Measurements from ENCODE around the gene SLC30A3.

Gene SLC30A3

DNA sequence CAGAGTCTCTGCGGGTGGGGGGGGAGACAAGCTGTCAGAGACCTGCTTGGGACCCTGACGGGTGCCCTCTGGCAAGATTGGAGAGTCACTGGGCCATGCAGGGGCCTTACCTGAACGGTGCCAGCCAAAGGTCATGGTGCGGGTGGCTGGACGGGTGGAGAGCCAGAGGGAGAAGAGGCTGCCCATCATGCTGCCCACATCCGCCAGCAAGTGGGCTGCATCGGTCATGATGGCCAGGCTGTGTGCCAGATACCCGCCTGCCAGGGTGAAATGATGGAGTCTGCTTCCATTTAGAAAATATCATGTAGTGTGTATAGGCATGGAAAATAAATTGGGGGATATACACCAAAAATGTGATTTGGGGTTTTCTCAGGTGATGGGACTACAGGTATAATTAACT is 4.8 kb downstream of the SLC30A3 start:
- DNase-seq (ENCODE audit: low spot score): no peak

DNA sequence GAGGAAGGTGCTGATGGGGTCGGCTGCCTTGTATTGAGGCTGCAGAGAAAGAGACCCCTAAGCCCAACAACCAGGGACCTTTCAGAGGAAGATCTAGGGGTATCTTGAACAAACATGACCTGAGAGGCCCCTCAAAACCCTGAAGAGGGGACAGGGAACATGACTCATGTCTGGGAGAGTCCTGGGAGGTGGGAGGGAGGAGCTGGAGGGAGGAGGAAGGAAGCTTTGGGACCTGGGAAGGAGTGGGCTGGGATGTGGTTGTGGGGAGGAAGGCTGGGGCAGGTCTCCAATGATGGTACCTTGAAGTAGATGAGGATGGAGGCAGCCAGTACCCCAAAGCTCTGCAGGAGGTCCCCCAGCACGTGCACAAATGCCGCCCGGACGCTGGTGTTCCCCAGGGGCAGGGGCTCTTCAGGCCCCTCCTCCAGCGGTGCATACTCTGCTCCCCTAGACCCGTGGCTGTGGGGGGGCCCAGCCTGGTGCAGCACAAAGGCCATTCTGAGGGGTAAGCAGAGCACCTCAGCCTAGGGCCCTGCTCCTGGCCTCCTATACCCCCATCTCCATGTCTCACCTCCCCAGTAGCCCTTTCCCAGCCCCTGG is 5.9 kb downstream of the SLC30A3 start:
- DNase-seq (ENCODE audit: low spot score): no peak

DNA sequence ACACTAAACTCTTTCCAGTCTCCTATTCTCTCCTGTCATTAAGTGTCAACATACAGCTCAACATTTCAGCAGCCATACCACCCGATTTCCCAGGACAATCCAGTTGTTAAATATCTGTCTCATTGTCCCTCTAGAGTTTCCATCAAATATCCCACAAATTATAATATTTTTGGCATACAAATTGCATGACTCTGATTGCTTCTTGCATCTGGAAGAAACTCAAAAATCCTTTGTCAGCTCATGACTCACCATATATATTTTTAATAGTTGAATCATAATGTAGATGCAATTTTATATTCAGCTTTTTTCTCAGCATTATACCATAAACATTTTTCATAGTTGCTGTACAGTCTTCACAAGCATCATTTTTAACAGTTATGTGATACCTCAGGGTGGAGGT is 7.2 kb downstream of the SLC30A3 start:
- DNase-seq (ENCODE audit: low spot score): no peak

- DNase-seq (ENCODE audit: low spot score): no peak
Measured at GRCh38 chr2:27255187-27255586, 7.7 kb downstream of the SLC30A3 start.

GRCh38 chr2:27251766-27252165 is 11.1 kb downstream of the SLC30A3 start:
- no peak for DNase-seq (ENCODE audit: low spot score)

DNA sequence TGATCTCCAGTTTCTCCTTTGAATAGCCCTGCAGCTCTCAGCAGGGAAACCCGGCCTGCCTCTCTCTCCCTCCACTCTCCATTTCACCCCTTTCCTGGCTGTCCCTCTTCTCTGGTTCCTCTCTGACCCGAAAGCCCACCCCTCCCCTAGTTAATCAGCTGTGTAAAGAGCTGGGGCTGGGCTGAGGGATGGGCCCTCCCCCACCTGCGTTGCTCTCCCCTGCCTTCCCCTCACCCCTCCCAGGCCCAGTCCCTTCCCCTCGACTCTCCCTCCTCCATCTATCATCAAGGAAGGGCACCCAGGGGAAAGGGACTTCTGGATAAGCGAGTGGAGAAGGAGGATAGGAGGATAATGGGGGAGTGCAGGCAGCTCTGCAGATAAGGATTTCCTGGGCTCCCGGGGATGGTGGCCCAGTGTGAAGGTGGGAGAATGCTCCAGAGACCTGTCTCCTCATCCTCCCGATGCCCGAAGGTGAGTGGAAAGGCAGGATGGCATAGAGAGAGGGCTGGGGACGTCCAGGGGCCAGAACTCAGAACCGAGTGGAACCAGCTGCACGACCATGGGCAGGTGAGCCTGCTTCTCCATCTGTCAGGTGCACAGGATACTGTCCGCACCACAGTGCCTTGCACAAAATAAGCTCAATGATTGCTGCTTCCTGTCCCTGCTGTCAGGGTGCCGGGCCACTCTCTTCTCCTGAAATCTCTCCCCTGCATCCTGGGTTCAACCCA is 12.0 kb downstream of the SLC30A3 start:
- no peak for DNase-seq (ENCODE audit: low spot score)

DNA sequence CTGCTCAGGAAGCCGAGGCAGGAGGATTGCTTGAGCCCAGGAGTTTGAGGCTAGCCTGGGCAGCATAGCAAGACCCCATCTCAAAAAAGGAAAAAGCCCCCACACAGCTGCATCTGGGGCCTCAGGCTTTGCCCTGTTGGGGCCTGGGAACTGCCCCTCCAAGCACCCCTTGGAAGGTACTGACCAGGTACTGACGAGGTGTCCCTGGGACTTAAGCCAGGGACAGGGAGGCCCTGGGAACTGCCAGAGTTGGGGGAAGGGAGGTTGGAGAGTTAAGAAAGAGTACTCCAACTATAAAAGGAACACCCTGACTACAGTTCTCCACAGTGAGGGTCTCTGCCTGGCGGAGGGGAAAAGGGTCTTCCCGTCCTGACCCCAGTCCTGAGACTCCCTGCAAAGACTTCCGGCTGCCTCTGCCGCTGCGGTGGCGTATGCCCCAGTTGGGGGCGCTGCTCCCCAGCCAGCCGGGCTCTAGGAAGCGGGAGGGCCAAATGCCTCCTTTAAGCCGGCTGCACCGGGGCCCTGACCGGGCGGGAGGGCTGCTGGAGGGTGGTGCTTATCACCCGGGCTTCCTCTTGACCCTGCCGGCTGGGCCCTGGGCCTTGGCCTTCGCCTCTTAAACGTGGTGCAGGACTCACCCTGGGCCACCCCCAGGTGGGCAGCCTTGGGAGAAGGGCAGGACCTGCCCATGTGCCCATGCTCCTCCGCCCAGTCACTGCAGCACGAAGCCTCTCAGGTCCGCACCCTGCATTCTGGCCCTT is 12.8 kb downstream of the SLC30A3 start:
- peak; percentile 64 for DNase-seq (ENCODE audit: low spot score)

GRCh38 chr2:27249159-27249890 is 13.5 kb downstream of the SLC30A3 start:
- no peak for DNase-seq (ENCODE audit: low spot score)

DNA sequence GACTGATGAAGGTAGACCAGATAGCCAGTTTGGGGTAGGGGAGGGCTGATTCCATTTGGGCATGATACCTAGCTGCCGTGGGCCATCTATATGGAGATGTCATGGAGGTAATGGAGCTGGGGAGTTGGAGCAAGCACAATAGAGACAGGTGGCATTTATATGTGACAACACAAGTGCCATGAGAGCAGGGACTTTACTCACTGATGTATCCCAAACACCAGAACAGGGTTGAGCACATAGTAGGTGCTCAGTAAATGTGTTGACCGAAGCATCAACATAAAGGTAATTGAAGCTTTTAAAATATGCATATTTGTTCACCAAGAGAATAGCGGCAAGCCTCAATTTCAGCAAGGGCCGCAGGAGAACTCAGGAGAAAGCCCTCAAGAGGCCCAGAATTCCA is 15.0 kb downstream of the SLC30A3 start:
- no peak for DNase-seq (ENCODE audit: low spot score)

- no peak for DNase-seq (ENCODE audit: low spot score)
Measured at GRCh38 chr2:27245626-27246025, 17.2 kb downstream of the SLC30A3 start.

- DNase-seq (ENCODE audit: low spot score): no peak
Measured at GRCh38 chr2:27245116-27245515, 17.7 kb downstream of the SLC30A3 start.

DNA sequence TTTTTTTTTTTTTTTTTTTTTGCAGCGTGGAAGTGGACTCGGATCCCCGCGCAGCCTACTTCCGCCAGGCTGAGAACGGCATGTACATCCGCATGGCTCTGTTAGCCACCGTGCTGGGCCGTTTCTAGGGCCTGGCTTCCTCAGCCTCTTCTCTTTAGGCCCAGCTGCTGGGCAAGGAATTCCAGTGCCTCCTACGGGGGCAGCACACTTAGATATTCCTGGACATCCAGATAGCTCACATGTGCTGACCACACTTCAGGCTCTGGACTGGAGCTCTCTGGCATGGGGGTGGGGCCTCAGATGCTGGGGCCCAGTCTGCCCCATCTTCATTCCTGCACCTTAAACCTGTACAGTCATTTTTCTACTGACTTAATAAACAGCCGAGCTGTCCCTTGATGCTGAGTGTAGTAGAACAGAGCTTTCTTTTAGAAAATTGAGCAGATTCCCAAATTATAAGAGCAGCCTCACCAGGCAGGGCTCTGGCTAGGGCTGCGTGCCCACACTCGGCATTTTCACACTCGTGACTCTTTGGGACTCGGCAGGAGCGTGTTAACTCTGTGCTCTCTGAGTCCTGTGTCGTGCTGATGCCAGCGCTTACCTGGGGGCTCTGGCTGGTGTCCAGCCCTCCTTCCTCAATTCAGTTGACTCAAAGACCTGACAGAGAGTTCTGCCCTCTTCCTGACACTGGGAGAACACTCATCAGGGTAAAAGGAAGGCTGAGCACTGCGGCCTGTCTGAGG is 19.3 kb downstream of the SLC30A3 start:
- no peak for DNase-seq (ENCODE audit: low spot score)

DNA sequence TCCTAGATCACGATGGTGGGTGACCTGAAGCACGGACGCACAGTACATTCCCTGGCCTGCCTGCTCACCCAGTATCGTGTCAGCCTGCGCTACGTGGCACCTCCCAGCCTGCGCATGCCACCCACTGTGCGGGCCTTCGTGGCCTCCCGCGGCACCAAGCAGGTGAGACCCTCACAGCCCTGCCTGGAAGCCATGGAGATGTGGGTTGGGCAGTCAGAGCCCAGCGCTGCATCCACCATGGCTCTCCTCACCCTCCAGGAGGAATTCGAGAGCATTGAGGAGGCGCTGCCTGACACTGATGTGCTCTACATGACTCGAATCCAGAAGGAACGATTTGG is 20.3 kb downstream of the SLC30A3 start:
- DNase-seq (ENCODE audit: low spot score): no peak

DNA sequence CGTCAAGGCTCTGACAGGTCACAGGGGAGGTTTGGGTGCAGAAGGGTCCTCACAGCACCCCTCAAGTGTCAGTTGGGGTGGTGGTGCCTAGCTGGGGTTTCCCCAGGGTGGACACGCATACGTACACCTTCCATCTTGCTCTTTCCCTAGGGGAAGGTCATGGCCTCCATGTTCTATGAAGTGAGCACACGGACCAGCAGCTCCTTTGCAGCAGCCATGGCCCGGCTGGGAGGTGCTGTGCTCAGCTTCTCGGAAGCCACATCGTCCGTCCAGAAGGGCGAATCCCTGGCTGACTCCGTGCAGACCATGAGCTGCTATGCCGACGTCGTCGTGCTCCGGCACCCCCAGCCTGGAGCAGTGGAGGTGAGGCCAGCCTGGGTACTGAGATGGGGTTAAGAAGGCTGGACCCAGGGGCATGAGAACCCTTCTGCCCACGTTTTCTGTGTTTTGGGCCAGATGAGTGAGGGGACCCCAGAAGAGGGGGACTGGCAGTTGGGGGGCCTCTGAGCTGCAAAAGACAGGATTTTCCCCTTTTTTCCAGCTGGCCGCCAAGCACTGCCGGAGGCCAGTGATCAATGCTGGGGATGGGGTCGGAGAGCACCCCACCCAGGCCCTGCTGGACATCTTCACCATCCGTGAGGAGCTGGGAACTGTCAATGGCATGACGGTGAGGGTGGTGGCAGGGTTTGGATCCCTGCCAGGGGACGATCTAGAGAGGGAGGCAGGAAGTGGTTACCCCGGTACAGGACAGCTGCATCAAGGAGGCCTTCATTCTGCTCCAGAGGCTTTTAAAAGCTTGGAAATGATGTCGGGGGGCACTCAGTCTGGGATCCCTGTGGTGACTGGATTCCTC is 20.9 kb downstream of the SLC30A3 start:
- DNase-seq (ENCODE audit: low spot score): no peak

DNA sequence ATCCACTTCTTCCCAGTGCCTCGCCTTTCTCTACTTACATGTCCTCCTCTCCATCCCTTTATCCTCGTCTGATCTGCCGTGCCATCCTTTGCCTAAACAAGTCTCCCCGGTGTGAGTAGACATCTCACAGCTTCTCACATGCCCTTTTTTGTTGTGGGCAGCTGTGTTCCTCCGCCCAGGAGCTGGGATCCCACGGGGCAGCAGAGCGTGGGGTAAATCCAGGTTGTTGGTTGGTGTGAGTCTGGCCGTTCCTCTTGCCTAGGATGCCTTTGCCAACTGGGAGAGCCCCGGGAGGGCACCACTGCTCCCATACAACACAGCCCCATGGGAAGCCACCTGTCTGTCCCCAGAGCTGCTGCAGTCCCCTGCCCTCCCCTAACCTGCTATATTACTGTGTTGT is 22.4 kb downstream of the SLC30A3 start:
- DNase-seq (ENCODE audit: low spot score): no peak

DNA sequence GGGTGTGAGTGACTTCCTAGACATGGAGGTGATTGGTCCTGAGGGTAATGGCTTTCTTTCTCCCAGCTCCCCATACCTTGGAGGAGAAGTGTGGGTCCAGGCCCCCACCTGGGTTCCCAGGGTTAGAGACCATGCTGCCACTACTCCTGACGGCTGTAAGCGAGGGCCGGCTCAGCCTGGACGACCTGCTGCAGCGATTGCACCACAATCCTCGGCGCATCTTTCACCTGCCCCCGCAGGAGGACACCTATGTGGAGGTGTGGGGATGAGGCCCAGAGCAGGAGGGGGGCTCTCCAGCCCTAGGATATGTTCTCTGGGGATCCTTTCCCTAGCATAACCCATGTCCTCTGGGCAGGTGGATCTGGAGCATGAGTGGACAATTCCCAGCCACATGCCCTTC is 23.9 kb downstream of the SLC30A3 start:
- no peak for DNase-seq (ENCODE audit: low spot score)

GRCh38 chr2:27237341-27237945 is 25.4 kb downstream of the SLC30A3 start:
- DNase-seq (ENCODE audit: low spot score): no peak

DNA sequence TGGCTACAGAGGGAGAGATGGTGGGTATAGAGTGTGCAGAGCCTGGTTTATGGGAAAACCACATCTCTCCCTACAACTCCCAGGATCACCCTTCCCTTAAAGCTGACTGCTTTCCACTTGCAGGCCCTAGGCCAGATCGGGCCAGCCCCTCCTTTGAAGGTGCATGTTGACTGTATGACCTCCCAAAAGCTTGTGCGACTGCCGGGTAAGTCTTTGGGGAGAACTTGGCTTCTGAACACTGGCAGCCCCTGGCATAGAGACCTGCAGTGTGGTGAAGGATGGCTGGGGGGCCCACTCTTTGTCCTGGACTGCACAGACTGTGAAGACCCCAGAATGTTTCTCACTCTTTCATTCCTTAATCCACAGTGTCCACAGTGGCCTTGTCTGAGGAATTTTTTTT is 26.2 kb downstream of the SLC30A3 start:
- no peak for DNase-seq (ENCODE audit: low spot score)

- no peak for DNase-seq (ENCODE audit: low spot score)
Measured at GRCh38 chr2:27236136-27236535, 26.7 kb downstream of the SLC30A3 start.

- DNase-seq (ENCODE audit: low spot score): no peak
Measured at GRCh38 chr2:27233341-27233740, 29.5 kb downstream of the SLC30A3 start.

GRCh38 chr2:27231921-27232320 is 30.9 kb downstream of the SLC30A3 start:
- no peak for DNase-seq (ENCODE audit: low spot score)

All from germinal center (tissue), 1 donor.